ENCODE data around the gene SORBS1.

SORBS1 gene

DNA sequence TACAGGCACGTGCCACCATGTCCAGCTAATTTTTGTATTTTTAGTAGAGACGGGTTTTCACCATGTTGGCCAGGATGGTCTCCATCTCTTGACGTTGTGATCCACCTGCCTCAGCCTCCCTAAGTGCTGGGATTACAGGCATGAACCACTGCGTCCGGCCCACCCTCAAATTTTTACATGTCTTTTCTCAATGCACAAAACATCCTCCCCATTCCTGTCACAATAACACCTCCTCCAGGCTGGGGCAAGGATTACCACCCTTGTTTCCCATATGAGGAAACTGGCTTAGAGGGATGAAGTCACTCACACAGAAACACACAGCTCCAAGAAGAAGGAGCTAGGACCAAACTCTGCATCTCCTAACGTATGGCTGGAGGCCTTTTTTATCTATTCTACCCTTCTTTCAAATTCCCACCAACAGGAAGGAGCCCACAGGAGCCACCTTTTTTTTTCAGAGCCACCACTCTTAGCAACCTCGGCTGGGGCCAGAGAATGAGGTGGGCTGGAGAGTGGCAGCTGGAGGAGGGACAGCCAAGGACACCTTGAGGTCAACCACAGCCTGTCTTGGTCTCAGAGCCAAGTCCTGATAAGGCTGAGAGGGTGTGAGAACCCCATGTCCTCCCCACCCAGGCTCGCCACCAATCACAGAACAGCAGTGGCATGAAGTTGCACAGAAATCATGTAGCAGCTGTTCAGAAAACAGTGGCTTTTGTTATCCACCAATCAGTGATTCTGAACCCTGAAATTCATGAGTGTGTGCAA is 157.3 kb downstream of the SORBS1 start:
- TF ChIP-seq POLR2AphosphoS5 (IDR thresholded peaks at IDR 0.05; ENCODE audit: low read depth) (no peak), GABPA (IDR thresholded peaks at IDR 0.05; ENCODE audit: low read depth) (no peak), SPI1 (IDR thresholded peaks at IDR 0.05; ENCODE audit: borderline replicate concordance, low read depth) (no peak)
- TF ChIP-seq, protein P1, sequence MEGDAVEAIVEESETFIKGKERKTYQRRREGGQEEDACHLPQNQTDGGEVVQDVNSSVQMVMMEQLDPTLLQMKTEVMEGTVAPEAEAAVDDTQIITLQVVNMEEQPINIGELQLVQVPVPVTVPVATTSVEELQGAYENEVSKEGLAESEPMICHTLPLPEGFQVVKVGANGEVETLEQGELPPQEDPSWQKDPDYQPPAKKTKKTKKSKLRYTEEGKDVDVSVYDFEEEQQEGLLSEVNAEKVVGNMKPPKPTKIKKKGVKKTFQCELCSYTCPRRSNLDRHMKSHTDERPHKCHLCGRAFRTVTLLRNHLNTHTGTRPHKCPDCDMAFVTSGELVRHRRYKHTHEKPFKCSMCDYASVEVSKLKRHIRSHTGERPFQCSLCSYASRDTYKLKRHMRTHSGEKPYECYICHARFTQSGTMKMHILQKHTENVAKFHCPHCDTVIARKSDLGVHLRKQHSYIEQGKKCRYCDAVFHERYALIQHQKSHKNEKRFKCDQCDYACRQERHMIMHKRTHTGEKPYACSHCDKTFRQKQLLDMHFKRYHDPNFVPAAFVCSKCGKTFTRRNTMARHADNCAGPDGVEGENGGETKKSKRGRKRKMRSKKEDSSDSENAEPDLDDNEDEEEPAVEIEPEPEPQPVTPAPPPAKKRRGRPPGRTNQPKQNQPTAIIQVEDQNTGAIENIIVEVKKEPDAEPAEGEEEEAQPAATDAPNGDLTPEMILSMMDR (IDR thresholded peaks at IDR 0.05; ENCODE audit: insufficient read depth, low read length): no peak
- TF ChIP-seq, protein P2, sequence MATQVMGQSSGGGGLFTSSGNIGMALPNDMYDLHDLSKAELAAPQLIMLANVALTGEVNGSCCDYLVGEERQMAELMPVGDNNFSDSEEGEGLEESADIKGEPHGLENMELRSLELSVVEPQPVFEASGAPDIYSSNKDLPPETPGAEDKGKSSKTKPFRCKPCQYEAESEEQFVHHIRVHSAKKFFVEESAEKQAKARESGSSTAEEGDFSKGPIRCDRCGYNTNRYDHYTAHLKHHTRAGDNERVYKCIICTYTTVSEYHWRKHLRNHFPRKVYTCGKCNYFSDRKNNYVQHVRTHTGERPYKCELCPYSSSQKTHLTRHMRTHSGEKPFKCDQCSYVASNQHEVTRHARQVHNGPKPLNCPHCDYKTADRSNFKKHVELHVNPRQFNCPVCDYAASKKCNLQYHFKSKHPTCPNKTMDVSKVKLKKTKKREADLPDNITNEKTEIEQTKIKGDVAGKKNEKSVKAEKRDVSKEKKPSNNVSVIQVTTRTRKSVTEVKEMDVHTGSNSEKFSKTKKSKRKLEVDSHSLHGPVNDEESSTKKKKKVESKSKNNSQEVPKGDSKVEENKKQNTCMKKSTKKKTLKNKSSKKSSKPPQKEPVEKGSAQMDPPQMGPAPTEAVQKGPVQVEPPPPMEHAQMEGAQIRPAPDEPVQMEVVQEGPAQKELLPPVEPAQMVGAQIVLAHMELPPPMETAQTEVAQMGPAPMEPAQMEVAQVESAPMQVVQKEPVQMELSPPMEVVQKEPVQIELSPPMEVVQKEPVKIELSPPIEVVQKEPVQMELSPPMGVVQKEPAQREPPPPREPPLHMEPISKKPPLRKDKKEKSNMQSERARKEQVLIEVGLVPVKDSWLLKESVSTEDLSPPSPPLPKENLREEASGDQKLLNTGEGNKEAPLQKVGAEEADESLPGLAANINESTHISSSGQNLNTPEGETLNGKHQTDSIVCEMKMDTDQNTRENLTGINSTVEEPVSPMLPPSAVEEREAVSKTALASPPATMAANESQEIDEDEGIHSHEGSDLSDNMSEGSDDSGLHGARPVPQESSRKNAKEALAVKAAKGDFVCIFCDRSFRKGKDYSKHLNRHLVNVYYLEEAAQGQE (IDR thresholded peaks at IDR 0.05; ENCODE audit: insufficient replicate concordance, low read depth): no peak
- no peak for DNase-seq (ENCODE audit: low read depth in 1 of 2, low spot score in 1 of 2)
- Histone ChIP-seq H3K27me3 (ENCODE audit: insufficient read depth, poor library complexity, severe bottlenecking) (no peaks in the 10 kb centered on the region), H3K4me3 (replicated peaks; ENCODE audit: insufficient read depth, low read length) (no peak overlapping the region), H3K27ac (replicated peaks) (no peak overlapping the region)

DNA sequence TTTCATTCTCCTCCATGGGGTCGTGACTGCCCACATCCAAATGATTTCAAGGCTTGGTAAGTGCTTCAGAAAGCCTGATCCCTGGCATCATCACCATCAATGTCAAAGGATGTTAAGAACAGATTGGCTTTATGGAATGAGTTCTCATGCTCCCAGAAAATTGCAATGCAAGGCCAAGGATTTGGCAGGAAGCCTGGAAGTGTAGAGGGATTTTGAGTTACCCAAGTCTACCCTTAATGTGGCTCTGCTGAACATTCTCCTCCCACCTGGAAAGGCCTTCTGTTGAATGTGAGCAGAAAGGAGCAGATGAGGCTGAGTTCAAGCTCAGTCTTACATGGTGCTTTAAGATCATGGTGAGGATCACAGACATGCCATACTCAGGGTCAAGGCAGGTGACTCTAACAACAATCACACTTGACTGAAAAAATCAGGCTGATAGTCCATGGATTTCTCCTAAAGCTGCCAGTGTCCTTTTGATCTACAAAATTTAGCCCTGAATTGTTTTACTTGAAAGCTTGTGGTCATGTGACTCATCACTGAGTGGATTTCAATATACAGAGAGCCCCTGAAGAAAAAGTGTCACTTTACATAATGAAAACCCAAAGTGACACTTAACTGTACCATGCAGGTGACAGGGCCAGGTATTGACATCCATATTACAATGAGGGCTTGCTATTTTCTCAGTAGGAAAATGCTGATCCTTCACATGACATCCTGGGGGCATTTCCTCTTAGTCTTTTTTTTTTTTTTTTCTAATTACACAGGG is 159.3 kb downstream of the SORBS1 start:
- Histone ChIP-seq H3K27me3 (ENCODE audit: insufficient read depth, poor library complexity, severe bottlenecking) (no peaks in the 10 kb centered on the region), H3K27ac (replicated peaks) (no peak overlapping the region), H3K4me3 (replicated peaks; ENCODE audit: insufficient read depth, low read length) (no peak overlapping the region)
- TF ChIP-seq POLR2AphosphoS5 (IDR thresholded peaks at IDR 0.05; ENCODE audit: low read depth): no peak
- TF ChIP-seq GABPA (IDR thresholded peaks at IDR 0.05; ENCODE audit: low read depth): no peak
- TF ChIP-seq, protein P2 (IDR thresholded peaks at IDR 0.05; ENCODE audit: insufficient replicate concordance, low read depth): no peak
- TF ChIP-seq, protein P1 (IDR thresholded peaks at IDR 0.05; ENCODE audit: insufficient read depth, low read length): no peak
- no peak for TF ChIP-seq SPI1 (IDR thresholded peaks at IDR 0.05; ENCODE audit: borderline replicate concordance, low read depth)
- DNase-seq (ENCODE audit: low read depth in 1 of 2, low spot score in 1 of 2): no peak

DNA sequence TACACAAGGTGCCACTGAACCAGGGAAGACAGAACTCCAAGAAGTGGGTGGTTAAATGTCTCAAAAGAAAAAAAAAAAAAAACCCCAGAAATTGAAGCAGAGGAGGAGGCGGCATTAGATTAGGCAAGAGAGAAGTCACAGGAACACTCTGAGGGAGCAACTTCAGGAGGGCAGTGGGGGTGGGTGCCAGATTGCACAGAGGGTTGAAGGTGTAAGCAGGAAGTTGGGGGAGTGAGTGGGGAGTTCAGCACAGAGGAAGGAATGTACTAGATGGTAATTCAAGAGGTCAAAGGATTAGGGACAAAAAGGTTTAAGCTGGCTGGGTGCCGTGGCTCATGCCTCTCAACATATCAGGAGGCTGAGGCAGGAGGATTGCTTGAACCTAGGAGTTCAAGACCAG is 160.4 kb downstream of the SORBS1 start:
- H3K27me3 ChIP-seq (ENCODE audit: insufficient read depth, poor library complexity, severe bottlenecking): no peaks in the 10 kb centered on the region
- TF ChIP-seq, protein P2 (IDR thresholded peaks at IDR 0.05; ENCODE audit: insufficient replicate concordance, low read depth): no peak
- no peak for TF ChIP-seq SPI1 (IDR thresholded peaks at IDR 0.05; ENCODE audit: borderline replicate concordance, low read depth)
- TF ChIP-seq POLR2AphosphoS5 (IDR thresholded peaks at IDR 0.05; ENCODE audit: low read depth): no peak
- TF ChIP-seq GABPA (IDR thresholded peaks at IDR 0.05; ENCODE audit: low read depth): no peak
- TF ChIP-seq, protein P1 (IDR thresholded peaks at IDR 0.05; ENCODE audit: insufficient read depth, low read length): no peak
- H3K27ac ChIP-seq (replicated peaks): no peak overlapping the region
- no peak for DNase-seq (ENCODE audit: low read depth in 1 of 2, low spot score in 1 of 2)
- no peak overlapping the region for H3K4me3 ChIP-seq (replicated peaks; ENCODE audit: insufficient read depth, low read length)
